ENCODE measurements around the gene ADGRE1.

The ADGRE1 gene

GRCh38 chr19:6887316-6887715 lies at the start of gene ADGRE1:
ADGRE1 (plus strand) TSS chr19:6887579; CDS start chr19:6887609, 30 bp downstream.
- no peak for ATAC-seq
- TF ChIP-seq PPARA (CRISPR knock-in tag; IDR thresholded peaks at IDR 0.05; ENCODE audit: borderline replicate concordance): no peak
- TF ChIP-seq POU6F1 (CRISPR knock-in tag; IDR thresholded peaks at IDR 0.05; ENCODE audit: borderline replicate concordance, low read depth): no peak
- TF ChIP-seq CSDC2 (CRISPR knock-in tag; IDR thresholded peaks at IDR 0.05): no peak
- TF ChIP-seq TCF4 (CRISPR knock-in tag; IDR thresholded peaks at IDR 0.05; ENCODE audit: borderline replicate concordance): no peak
- TF ChIP-seq CREB5 (CRISPR knock-in tag; IDR thresholded peaks at IDR 0.05; ENCODE audit: low read depth): no peak
- TF ChIP-seq ZNF8 (CRISPR knock-in tag; IDR thresholded peaks at IDR 0.05): no peak
- no peak for TF ChIP-seq TOX (CRISPR knock-in tag; IDR thresholded peaks at IDR 0.05; ENCODE audit: borderline replicate concordance)
- TF ChIP-seq ARNTL (CRISPR knock-in tag; IDR thresholded peaks at IDR 0.05; ENCODE audit: borderline replicate concordance, low read depth): no peak
- TF ChIP-seq GLIS3 (CRISPR knock-in tag; IDR thresholded peaks at IDR 0.05): no peak
- TF ChIP-seq ZNF70 (CRISPR knock-in tag; IDR thresholded peaks at IDR 0.05): no peak

GRCh38 chr19:6838062-6838655 lies 49.2 kb upstream of the ADGRE1 start:
- TF ChIP-seq OSR1 (CRISPR knock-in tag; IDR thresholded peaks at IDR 0.05) (no peak), TCF4 (CRISPR knock-in tag; IDR thresholded peaks at IDR 0.05; ENCODE audit: borderline replicate concordance) (no peak), ZFP3 (CRISPR knock-in tag; IDR thresholded peaks at IDR 0.05) (no peak), RARB (CRISPR knock-in tag; IDR thresholded peaks at IDR 0.05) (no peak), CSRNP3 (CRISPR knock-in tag; IDR thresholded peaks at IDR 0.05) (no peak), ISL1 (CRISPR knock-in tag; IDR thresholded peaks at IDR 0.05) (no peak), ZNF565 (CRISPR knock-in tag; conservative IDR thresholded peaks at IDR 0.05; ENCODE audit: low read depth) (no peak), BACH2 (CRISPR knock-in tag; IDR thresholded peaks at IDR 0.05; ENCODE audit: borderline replicate concordance) (no peak), ARNTL (CRISPR knock-in tag; IDR thresholded peaks at IDR 0.05; ENCODE audit: borderline replicate concordance, low read depth) (no peak), GLIS3 (CRISPR knock-in tag; IDR thresholded peaks at IDR 0.05) (no peak), ZC3H10 (CRISPR knock-in tag; IDR thresholded peaks at IDR 0.05) (no peak), CSDC2 (CRISPR knock-in tag; IDR thresholded peaks at IDR 0.05) (no peak), POU6F1 (CRISPR knock-in tag; IDR thresholded peaks at IDR 0.05; ENCODE audit: borderline replicate concordance, low read depth) (no peak), TOX (CRISPR knock-in tag; IDR thresholded peaks at IDR 0.05; ENCODE audit: borderline replicate concordance) (no peak)
- no peak for ATAC-seq

DNA sequence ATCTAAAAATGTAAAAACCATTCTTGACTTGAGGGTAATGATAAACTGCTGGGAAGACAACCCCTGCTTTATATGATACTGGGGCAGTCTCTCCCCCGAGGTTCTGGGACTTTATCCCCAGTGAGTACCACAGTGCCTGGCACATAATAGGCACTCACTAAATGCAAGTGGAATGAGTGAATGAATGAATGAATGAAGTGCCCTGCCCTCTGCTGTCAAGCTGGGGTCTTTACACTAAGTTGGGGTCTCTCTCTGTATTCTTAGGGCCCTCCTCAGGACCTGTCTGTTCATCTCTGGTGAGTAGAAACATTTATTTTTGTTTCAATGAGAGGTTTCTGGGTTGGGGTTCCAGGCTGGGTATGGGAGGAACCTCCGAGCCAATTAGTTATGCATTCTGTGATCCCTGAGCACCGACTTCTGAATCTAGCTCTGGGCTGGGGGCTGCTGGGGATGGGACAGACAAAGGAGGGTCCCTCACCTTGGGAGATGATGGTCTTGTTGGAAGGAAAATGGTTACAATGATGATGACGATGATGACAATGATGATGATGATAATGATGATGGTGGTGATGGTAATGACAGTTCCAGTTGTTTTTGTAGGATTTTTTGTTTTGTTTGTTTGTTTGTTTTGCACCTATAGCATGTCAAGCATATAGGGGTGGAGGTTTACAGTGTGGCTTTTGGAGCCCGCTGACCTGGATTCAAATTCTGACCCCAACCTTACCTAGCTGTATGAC lies 44.3 kb upstream of the ADGRE1 start:
- ATAC-seq: no peak
- TF ChIP-seq CSRNP3 (CRISPR knock-in tag; IDR thresholded peaks at IDR 0.05) (no peak), ZNF8 (CRISPR knock-in tag; IDR thresholded peaks at IDR 0.05) (no peak), ZFP30 (CRISPR knock-in tag; IDR thresholded peaks at IDR 0.05) (no peak), TSHZ2 (CRISPR knock-in tag; IDR thresholded peaks at IDR 0.05) (no peak), POU6F1 (CRISPR knock-in tag; IDR thresholded peaks at IDR 0.05; ENCODE audit: borderline replicate concordance, low read depth) (no peak), ESRRG (CRISPR knock-in tag; IDR thresholded peaks at IDR 0.05) (no peak), PPARA (CRISPR knock-in tag; IDR thresholded peaks at IDR 0.05; ENCODE audit: borderline replicate concordance) (no peak)
- TF ChIP-seq, protein P1, sequence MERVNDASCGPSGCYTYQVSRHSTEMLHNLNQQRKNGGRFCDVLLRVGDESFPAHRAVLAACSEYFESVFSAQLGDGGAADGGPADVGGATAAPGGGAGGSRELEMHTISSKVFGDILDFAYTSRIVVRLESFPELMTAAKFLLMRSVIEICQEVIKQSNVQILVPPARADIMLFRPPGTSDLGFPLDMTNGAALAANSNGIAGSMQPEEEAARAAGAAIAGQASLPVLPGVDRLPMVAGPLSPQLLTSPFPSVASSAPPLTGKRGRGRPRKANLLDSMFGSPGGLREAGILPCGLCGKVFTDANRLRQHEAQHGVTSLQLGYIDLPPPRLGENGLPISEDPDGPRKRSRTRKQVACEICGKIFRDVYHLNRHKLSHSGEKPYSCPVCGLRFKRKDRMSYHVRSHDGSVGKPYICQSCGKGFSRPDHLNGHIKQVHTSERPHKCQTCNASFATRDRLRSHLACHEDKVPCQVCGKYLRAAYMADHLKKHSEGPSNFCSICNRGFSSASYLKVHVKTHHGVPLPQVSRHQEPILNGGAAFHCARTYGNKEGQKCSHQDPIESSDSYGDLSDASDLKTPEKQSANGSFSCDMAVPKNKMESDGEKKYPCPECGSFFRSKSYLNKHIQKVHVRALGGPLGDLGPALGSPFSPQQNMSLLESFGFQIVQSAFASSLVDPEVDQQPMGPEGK (CRISPR knock-in tag; IDR thresholded peaks at IDR 0.05; ENCODE audit: borderline replicate concordance): no peak

Measured in SK-N-SH treated with all-trans-retinoic acid at 6 μM for 48 hours (cell line).